HUDEP-2 (cell line): Measurements from ENCODE around the gene CACHD1.

Experiments
- DNase-seq, 76 experiments: peaks; one replicate each; lab custom pipeline; 2025; ENCODE audit not compliant: unreplicated experiment in 76 of 76; lab: John Stamatoyannopoulos, UW

CACHD1 gene

GRCh38 chr1:64518692-64519481 lies 49.0 kb downstream of the CACHD1 start:
- no peak for DNase-seq

GRCh38 chr1:64519901-64520300 lies 50.0 kb downstream of the CACHD1 start:
- DNase-seq = no peak

- no peak for DNase-seq
Measured at GRCh38 chr1:64522740-64523139, 52.8 kb downstream of the CACHD1 start.

- no peak for DNase-seq
Measured at GRCh38 chr1:64523413-64524337, 53.7 kb downstream of the CACHD1 start.

- DNase-seq = no peak
Measured at GRCh38 chr1:64524614-64525013, 54.7 kb downstream of the CACHD1 start.

- DNase-seq = no peak
Measured at GRCh38 chr1:64525116-64525686, 55.3 kb downstream of the CACHD1 start.

GRCh38 chr1:64526312-64526711 lies 56.4 kb downstream of the CACHD1 start:
- no peak for DNase-seq

- no peak for DNase-seq
Measured at GRCh38 chr1:64527165-64527564, 57.2 kb downstream of the CACHD1 start.

GRCh38 chr1:64527786-64528185 lies 57.9 kb downstream of the CACHD1 start:
- DNase-seq = no peak

GRCh38 chr1:64530969-64531692 lies 61.2 kb downstream of the CACHD1 start:
- DNase-seq = no peak

- DNase-seq = no peak
Measured at GRCh38 chr1:64532646-64533045, 62.7 kb downstream of the CACHD1 start.

- DNase-seq = no peak
Measured at GRCh38 chr1:64535938-64536835, 66.3 kb downstream of the CACHD1 start.

- DNase-seq = no peak
Measured at GRCh38 chr1:64536836-64537490, 67.0 kb downstream of the CACHD1 start.

- DNase-seq = no peak
Measured at GRCh38 chr1:64537942-64538341, 68.0 kb downstream of the CACHD1 start.

- no peak for DNase-seq
Measured at GRCh38 chr1:64538389-64538788, 68.5 kb downstream of the CACHD1 start.

- no peak for DNase-seq
Measured at GRCh38 chr1:64539289-64539688, 69.4 kb downstream of the CACHD1 start.

GRCh38 chr1:64539781-64540218 lies 69.9 kb downstream of the CACHD1 start:
- DNase-seq = no peak

- DNase-seq = no peak
Measured at GRCh38 chr1:64540265-64540791, 70.4 kb downstream of the CACHD1 start.

- no peak for DNase-seq
Measured at GRCh38 chr1:64542118-64542517, 72.2 kb downstream of the CACHD1 start.
